Measurements from ENCODE around the gene CTNNA3.

- TF ChIP-seq CTCF (IDR thresholded peaks at IDR 0.05 in 4 of 5, conservative IDR thresholded peaks at IDR 0.05 in 1 of 5) = no peak
- TF ChIP-seq POLR2A (IDR thresholded peaks at IDR 0.05) = no peak
Measured at GRCh38 chr10:67612577-67613537, 83.1 kb downstream of the CTNNA3 start.
